Type B pancreatic cell (in vitro differentiated cells): ENCODE measurements around the gene ATP2B1. TPM values are rescaled to one million over a fixed set of nuclear protein-coding genes. Genes with fewer than 3 reads are reported as not detected.
"Not testable (repeated sequence)": the region's sequence is repeated elsewhere in the genome, so short reads cannot be mapped to it uniquely, and the experiment has no call there.

Source experiments
- DNase-seq: peaks from one replicate; pipeline ENCODE4 v3.0.0; 2021; ENCODE audit warnings: mixed read lengths; ENCODE audit not compliant: unreplicated experiment; ENCODE audit errors: extremely low spot score
- H3K27ac Mint-ChIP-seq: 2 replicates; pipeline ENCODE4 v1.8.0; 2021; ENCODE audit warnings: mild to moderate bottlenecking, mixed read lengths
- H3K27me3 Mint-ChIP-seq: 2 replicates; pipeline ENCODE4 v1.8.0; 2021; ENCODE audit warnings: mixed read lengths
- H3K36me3 Mint-ChIP-seq: 2 replicates; pipeline ENCODE4 v1.8.0; 2021; ENCODE audit warnings: mixed read lengths
- H3K4me1 Mint-ChIP-seq: one replicate; pipeline ENCODE4 v1.8.0; 2021; ENCODE audit warnings: mixed read lengths; ENCODE audit not compliant: unreplicated experiment
- H3K4me3 Mint-ChIP-seq: 2 replicates; pipeline ENCODE4 v1.8.0; 2021; ENCODE audit warnings: mild to moderate bottlenecking, mixed read lengths
- H3K9me3 Mint-ChIP-seq: 2 replicates; pipeline ENCODE4 v1.8.0; 2021; ENCODE audit warnings: mixed read lengths
- total RNA-seq: library from RNA; stranded (reverse); gene quantifications from 2 replicates; pipeline ENCODE4 v1.2.1, GENCODE V29; 2021; ENCODE audit warnings: low replicate concordance
- TF ChIP-seq, protein P1 (sequence below): fragments of 200-600 bp; sonication (generic); conservative IDR thresholded peaks from 2 replicates; pipeline ENCODE4 v1.5.0; 2021; ENCODE audit warnings: antibody characterized with exemption, mild to moderate bottlenecking

ATP2B1 gene
- total RNA-seq, 1 donor from 2014 or later, result 95.2 TPM

GRCh38 chr12:89701606-89702206, 6.9 kb downstream of the ATP2B1 start:
- no peaks in the 10 kb centered on the region for H3K9me3 Mint-ChIP-seq
- DNase-seq, result no peak
- no peak overlapping the region for H3K27ac Mint-ChIP-seq
- H3K27me3 Mint-ChIP-seq, result no peaks in the 10 kb centered on the region
- H3K4me1 Mint-ChIP-seq, result peaks cover 43% of the 10 kb centered on the region
- H3K36me3 Mint-ChIP-seq, result peaks cover 5% of the 10 kb centered on the region
- H3K4me3 Mint-ChIP-seq, result no peak overlapping the region
- TF ChIP-seq, protein P1, sequence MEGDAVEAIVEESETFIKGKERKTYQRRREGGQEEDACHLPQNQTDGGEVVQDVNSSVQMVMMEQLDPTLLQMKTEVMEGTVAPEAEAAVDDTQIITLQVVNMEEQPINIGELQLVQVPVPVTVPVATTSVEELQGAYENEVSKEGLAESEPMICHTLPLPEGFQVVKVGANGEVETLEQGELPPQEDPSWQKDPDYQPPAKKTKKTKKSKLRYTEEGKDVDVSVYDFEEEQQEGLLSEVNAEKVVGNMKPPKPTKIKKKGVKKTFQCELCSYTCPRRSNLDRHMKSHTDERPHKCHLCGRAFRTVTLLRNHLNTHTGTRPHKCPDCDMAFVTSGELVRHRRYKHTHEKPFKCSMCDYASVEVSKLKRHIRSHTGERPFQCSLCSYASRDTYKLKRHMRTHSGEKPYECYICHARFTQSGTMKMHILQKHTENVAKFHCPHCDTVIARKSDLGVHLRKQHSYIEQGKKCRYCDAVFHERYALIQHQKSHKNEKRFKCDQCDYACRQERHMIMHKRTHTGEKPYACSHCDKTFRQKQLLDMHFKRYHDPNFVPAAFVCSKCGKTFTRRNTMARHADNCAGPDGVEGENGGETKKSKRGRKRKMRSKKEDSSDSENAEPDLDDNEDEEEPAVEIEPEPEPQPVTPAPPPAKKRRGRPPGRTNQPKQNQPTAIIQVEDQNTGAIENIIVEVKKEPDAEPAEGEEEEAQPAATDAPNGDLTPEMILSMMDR, result no peak

DNA sequence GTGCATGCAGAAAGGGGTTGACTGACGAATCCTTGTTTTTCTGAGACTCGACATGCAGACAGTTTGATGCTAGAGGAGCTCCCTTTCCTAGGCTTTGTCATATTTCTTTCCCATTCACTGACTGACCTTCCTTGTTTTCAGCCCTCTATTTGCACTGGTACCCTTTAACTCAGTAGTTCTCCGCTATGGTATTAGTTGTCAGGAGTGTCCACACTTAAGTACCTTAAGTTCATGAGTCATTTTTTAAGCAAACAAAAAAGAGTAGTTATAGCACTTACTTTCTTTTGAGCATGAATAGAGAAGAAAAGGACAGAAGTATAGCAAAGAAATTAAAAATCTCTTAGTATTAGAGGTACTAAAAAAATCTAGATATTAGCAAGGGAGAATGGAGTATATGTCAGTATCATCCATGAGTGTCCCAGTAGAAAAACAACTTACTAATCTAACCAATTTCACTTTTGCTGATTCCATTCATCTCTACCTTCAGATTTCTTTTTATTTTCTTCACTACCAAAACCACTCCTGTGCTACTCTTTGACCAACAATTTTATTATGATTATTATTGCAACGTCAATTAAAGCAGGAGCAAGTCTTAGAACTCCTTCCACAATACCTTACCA, 8.3 kb downstream of the ATP2B1 start:
- no peak for DNase-seq
- no peak overlapping the region for H3K27ac Mint-ChIP-seq
- no peak overlapping the region for H3K4me3 Mint-ChIP-seq
- peaks cover 39% of the 10 kb centered on the region for H3K4me1 Mint-ChIP-seq
- TF ChIP-seq, protein P1, result no peak
- no peaks in the 10 kb centered on the region for H3K27me3 Mint-ChIP-seq
- H3K36me3 Mint-ChIP-seq, result peaks cover 5% of the 10 kb centered on the region
- no peaks in the 10 kb centered on the region for H3K9me3 Mint-ChIP-seq

DNA sequence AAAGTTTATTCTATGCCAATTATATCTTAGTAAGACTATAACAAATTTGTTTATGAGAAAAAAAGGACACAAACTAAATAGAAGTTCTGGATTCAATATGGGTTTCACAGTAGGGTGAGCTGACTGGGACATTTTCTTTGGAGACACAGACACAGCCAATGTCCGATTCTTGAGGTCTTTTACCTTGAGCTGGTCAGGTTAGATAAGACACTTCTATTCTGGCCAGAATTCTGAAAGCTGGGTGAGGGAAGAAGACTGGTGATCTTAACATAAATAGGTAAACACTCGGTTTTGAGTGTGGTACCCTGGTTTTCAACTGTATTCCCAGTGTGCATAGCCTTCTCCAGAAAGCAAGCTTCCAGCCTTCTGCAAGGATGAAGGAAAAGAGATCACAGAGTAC, 10.0 kb downstream of the ATP2B1 start:
- Mint-ChIP-seq H3K4me3 (no peak overlapping the region), H3K9me3 (no peaks in the 10 kb centered on the region), H3K36me3 (peaks cover 5% of the 10 kb centered on the region), H3K27me3 (no peaks in the 10 kb centered on the region), H3K4me1 (peaks cover 34% of the 10 kb centered on the region), H3K27ac (no peak overlapping the region)
- DNase-seq, result no peak
- TF ChIP-seq, protein P1, result no peak

GRCh38 chr12:89697728-89698127, 10.9 kb downstream of the ATP2B1 start:
- H3K27me3 Mint-ChIP-seq, H3K36me3 Mint-ChIP-seq, DNase-seq, H3K4me3 Mint-ChIP-seq, H3K9me3 Mint-ChIP-seq, H3K27ac Mint-ChIP-seq: not testable (repeated sequence)
- H3K4me1 Mint-ChIP-seq, result peaks cover 37% of the 10 kb centered on the region

- Mint-ChIP-seq H3K9me3 (no peaks in the 10 kb centered on the region), H3K4me3 (no peak overlapping the region), H3K4me1 (peaks cover 37% of the 10 kb centered on the region), H3K36me3 (peaks cover 5% of the 10 kb centered on the region), H3K27me3 (no peaks in the 10 kb centered on the region), H3K27ac (no peak overlapping the region)
- TF ChIP-seq, protein P1, result no peak
- no peak for DNase-seq
These were observed 11.3 kb downstream of the ATP2B1 start for GRCh38 chr12:89697296-89697695.

GRCh38 chr12:89695830-89696229, 12.8 kb downstream of the ATP2B1 start:
- no peak for DNase-seq
- Mint-ChIP-seq H3K9me3 (no peaks in the 10 kb centered on the region), H3K4me1 (peaks cover 45% of the 10 kb centered on the region), H3K4me3 (no peak overlapping the region), H3K27ac (no peak overlapping the region), H3K27me3 (no peaks in the 10 kb centered on the region), H3K36me3 (peaks cover 5% of the 10 kb centered on the region)
- TF ChIP-seq, protein P1, result no peak
